GM23248 (cell line): Measurements from ENCODE around the gene SLC30A2.

Experiments used
- EZH2 ChIP-seq: fragments of 200-600 bp; sonication (generic); IDR thresholded peaks from 2 replicates; pipeline ENCODE4 v1.6.1; 2018; ENCODE audit warnings: antibody characterized with exemption, mild to moderate bottlenecking; ENCODE audit not compliant: insufficient read depth, poor library complexity, severe bottlenecking
- EZH2phosphoT487 ChIP-seq: fragments of 200-600 bp; sonication (generic); IDR thresholded peaks from 2 replicates; pipeline ENCODE4 v1.6.1; 2018; ENCODE audit warnings: antibody characterized with exemption, moderate library complexity, mild to moderate bottlenecking, low read depth; ENCODE audit not compliant: insufficient read depth

DNA sequence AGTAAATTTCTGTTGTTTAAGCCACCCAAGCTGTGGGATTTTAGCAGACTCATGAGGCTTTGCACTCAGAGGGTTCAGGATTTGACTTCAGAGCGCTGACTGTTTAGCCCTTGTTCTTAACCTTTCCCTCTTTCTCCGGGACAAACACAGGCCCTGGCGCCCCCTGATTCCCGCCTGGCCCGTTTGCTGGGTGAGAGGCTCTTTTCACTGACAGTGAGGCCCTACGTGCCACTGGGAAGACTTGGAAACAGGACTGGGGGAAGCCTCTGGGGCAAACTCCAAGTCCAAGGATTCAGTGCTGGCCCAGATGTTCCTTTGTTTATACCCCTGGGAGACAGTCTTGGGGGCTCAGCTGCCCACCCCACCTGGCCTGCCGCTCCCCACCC, 33.3 kb upstream of the SLC30A2 start:
- TF ChIP-seq EZH2, result no peak
- no peak for TF ChIP-seq EZH2phosphoT487
